GM21381 (cell line): ENCODE data around the gene TPI1.
A peak's percentile ranks its signal among the peaks of the same experiment; 100 is the strongest.

Source experiments
- ATAC-seq: cut with Tn5 transposase; IDR thresholded peaks from one replicate; pipeline ENCODE4 v1.9.1; 2021; ENCODE audit warnings: mild to moderate bottlenecking, moderate library complexity; ENCODE audit not compliant: unreplicated experiment

Gene TPI1

GRCh38 chr12:6867413-6868210 is at the start of gene TPI1:
TPI1 (plus strand) TSS chr12:6867531; CDS start chr12:6867567, 36 bp downstream.
- ATAC-seq: peak; percentile 57

- no peak for ATAC-seq
Measured at GRCh38 chr12:6817662-6818157, 49.6 kb upstream of the TPI1 start.

DNA sequence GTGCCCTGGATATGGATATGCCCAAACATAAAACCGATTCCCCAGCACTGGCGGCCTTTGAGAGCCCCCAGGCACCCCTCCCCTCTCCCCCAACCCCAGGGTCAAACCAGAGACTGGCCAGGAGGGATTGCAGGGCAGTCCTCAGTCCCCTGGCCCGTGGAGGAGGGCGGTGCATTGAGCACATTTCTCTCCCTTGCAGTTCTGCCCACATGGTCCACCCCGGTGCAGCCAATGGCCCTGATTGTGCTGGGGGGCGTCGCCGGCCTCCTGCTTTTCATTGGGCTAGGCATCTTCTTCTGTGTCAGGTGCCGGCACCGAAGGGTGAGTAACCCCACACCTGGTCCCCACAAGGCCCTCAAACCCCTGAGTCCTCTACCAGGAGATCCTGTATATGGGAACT is 49.1 kb upstream of the TPI1 start:
- ATAC-seq: no peak

DNA sequence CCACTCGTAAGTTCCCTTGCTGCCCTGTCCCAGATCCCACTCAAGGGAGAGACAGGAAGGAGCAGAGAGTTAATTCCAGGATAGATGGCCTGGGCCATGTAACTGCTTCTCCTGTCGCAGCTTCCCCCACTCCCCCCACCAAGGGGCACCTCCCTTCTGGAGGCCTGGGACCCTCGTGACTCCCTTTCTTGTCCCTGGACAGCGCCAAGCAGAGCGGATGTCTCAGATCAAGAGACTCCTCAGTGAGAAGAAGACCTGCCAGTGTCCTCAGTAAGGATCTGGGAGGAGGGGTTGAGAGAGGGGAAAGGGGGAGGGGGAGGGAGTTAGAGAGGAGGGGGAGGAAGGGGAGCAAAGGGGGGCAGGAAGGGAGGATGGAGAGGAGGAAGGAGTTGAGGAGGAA is 48.7 kb upstream of the TPI1 start:
- ATAC-seq: no peak

- no peak for ATAC-seq
Measured at GRCh38 chr12:6819106-6820030, 48.0 kb upstream of the TPI1 start.

GRCh38 chr12:6820166-6820565 is 47.2 kb upstream of the TPI1 start:
- no peak for ATAC-seq

DNA sequence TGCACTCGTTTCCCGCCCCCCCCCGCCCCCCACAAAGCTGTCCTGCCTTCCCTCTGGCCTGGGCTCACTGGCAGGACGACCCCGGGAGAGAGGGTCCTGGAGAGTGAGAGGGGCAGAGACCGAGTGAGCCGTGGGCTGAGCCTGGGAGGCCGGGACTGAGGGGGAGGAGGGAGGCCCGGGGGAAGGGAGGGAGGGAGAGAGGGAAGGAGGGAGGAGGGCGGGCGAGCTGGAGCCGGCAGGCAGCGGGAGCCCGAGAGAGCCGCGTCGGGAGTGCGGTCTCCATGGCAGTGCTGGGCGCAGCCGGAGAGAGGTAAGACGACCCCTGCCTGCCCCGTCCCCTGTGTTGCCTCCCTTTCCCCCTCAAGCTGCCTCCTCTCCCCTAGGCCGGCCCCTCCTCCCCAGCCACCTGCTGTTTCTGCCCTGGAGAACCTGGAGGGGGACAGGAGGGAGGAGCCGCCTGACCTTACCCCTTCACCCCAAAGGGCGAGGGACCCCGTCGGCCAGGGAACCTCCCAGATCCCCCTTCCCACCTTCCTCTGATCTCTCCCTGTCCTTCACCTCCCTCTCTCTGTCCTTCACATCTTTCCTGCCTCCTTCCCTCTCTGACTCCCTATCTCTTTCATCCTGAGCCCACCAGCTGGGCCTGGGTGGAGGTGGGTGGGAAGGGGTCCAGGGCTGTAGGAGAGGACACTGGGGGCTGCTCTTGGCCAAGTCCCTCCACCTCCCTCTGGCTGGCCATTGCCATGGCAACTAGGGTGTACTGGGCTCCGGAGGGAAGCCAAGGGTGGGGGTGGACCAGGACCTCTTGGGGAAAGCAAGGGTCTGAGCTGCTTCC is 45.5 kb upstream of the TPI1 start, which contains the start of gene GPR162:
Gene GPR162 (plus strand): TSS at position 231 of the 835 bp plus-strand sequence. CDS start 2,078 bp downstream, outside the sequence.
- no peak for ATAC-seq

DNA sequence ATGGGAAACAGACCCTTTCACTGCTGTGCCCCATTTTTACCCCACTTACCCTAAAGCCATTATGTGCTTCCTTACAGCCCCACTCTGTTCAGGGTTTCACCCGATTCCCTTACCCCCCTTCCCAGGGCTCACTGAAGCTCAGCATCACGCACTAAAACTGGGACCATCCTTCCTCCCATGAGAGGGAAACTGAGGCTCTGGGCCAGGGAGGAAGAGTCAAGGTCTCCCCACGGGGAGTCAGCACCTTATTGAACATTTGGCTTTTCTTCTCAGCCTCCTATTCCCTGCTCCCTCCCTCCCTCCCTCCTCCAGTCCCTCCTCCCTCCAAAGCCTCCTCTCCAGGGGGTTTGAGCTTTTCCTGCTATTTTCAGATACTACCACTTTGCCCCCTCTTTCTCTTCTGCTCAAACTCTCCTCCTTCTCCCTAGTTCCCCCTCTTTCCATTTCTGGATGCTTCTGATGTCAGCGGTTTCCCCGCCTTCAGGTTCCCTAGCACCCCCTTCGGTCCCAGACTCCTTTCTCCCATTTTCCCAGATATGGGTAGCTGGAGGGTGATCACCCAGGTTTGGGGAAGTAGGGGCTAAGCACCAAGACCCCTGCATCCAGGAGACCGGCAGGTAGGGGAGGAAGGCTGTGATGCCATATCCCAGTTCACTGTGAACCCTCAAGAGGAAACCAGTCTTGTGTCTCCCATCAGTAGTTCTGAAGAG is 44.8 kb upstream of the TPI1 start:
- no peak for ATAC-seq

DNA sequence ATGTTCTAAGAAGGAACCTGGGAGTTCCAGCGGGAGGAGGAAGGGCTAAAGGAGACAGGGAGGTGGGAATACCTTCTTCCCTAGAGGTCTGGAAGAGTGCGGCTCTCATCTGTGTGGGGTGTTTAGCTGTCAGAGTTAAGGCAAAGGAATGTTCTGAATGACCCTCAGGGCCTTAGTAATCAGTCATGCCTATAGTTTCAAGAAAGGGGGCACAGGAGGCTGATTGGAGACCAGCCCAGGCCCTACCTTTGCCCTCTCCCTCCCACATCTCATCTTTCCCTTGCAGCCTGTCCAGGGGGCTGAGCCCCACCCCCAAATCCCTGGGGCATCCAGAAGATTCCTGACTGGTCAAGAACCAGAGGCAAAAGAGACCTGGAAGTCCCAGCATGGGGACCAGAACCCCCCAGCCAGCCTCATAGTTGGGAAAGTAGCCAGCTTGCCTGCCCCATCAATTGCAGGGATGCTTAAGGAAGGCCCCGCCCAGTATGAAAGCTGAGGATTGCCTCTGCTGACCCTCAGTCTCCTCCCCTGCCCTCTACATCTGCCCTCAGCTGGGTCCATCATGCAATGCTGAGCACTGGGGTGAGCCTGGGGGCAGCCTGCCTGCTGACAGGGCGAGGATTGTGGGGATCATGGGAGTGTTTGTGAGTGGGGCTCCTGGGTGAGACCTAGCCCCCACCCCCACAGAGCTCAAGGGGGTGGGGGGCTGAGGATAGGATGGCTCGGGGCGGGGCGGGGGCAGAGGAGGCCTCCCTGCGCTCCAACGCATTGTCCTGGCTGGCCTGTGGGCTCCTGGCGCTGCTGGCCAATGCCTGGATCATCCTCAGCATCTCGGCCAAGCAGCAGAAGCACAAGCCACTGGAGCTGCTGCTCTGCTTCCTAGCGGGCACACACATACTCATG is 43.9 kb upstream of the TPI1 start:
- no peak for ATAC-seq

GRCh38 chr12:6824085-6824775 is 43.1 kb upstream of the TPI1 start:
- no peak for ATAC-seq

- ATAC-seq: no peak
Measured at GRCh38 chr12:6824901-6825381, 42.4 kb upstream of the TPI1 start.

- ATAC-seq: no peak
Measured at GRCh38 chr12:6825398-6826124, 41.8 kb upstream of the TPI1 start.

DNA sequence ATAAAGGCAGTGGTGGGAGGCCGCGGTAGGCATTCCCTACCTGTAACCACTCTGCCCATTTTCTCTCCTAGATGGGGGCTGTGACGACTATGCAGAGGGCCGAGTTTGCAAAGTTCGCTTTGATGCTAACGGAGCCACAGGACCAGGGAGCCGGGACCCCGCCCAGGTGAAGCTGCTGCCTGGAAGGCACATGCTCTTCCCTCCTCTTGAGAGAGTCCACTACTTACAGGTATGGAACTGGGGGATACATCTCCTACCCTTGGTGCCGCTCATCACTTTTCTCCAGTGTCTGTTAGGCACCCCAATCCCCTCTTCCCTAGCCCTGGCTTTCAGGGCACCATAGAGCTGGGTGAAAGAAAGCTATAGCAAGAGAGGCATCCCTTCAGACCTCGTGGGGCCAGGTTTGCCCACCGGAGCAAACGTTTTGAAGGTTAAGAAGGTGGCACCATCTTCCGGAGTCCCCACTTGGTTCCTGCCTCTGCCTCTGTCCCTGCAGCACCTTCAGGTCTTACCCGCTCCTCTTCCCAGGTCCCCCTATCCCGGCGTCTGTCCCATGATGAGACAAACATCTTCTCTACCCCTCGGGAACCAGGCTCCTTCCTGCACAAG is 41.1 kb upstream of the TPI1 start:
- ATAC-seq: no peak

- ATAC-seq: no peak
Measured at GRCh38 chr12:6826734-6827436, 40.4 kb upstream of the TPI1 start.

DNA sequence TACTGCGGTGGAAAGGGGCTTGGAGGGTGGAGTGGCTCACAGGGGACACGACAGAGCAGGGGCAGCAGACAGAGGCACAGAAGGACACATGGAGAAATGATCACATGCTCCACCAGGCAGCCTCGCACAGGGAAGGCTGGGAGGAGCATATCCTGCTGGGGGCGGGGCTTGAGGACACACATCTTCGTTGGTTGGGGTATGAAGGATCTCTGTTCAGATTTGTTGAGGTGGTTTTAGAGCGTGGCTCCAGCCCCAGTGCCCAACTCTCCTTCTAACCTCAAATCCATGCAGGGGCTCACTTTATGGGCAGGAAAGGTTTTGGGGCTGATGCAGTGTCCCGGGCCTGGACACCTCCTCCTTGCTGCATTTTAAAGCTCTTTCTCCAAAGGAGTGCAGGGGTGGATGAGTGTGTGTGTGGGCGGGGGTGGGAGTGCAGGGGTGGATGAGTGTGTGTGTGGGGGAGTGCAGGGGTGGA is 39.9 kb upstream of the TPI1 start:
- no peak for ATAC-seq

DNA sequence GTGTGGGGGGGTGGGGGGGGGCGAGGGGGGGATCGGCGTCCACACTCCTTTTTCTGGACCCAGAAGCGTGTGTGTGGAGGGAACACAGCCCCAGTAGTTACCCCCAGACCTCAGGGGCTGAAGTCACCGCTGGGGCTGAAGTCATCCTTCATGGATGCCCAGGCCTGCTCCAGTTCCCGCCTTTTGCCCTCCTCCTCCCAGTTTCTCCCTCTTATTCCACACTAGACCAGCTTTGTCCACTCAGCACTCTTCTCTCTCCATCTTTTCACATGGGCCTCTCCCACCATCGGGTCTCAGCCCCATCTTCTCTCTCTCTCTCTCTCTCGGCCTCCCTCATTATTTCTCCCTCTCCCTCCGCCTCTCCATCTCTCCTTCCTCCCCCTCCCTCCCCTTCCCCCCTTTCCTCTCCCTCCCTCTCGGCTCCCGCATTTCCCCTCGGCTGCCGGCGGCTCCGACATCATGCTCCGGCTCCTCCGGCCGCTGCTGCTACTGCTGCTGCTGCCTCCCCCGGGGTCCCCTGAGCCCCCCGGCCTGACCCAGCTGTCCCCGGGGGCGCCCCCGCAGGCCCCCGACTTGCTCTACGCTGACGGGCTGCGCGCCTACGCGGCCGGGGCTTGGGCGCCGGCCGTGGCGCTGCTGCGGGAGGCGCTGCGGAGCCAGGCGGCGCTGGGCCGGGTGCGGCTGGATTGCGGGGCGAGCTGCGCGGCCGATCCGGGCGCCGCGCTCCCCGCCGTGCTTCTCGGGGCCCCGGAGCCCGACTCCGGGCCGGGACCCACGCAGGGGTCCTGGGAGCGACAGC is 39.1 kb upstream of the TPI1 start, which contains the start of gene P3H3:
Gene P3H3 (plus strand): TSS at position 426 of the 799 bp plus-strand sequence. CDS start 34 bp downstream, at position 460.
- no peak for ATAC-seq
